ENCODE data around the gene TMEM14A.
"Not testable (repeated sequence)": the region's sequence is repeated elsewhere in the genome, so short reads cannot be mapped to it uniquely, and the experiment has no call there.

TMEM14A gene

DNA sequence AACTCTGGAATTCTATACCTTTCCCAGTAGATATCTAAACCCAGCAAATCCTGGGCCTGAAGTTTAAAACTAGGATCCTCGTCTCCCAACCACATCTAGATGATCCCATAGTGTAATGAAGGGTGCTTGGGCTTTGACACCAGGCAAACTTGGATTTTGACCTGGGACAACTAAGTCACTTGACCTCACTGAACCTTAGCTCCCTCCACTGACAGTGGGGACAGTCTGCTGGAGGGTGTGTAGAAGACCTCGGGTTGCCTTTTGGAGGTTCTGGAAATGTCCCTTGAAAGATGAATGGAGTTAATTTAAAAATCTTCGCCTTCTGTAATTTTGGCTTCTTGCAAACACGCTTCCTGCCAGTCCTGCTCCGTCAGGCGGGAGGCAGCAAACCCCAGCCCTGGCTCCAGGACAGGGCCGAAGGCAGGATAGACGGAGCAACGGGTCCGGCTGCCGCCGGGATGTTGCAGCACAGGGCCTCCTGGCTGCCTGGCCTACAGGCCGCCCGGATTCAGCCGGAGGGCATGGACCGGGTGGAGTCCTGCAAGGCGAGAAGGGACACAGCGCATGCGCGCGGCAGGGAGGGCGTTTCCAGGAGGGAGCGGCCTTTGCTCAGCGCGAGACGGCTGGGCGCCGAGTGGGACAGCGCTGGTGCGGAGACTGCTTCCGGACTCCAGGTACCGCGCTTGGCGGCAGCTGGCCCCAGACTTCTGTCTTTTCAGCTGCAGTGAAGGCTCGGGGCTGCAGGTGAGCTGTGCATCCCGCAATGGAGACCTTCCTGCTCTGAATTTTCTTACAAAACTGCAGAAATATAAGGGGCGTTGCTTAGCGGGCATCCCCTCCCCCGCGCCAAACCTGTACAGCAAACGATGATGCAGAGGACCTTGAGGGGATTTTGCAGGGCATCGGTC, at the start of gene TMEM14A:
TMEM14A (plus strand) TSS at position 612 of the 908 bp plus-strand sequence. CDS start 5,990 bp downstream, outside the sequence.
- peak; percentile 90 for DNase-seq

DNA sequence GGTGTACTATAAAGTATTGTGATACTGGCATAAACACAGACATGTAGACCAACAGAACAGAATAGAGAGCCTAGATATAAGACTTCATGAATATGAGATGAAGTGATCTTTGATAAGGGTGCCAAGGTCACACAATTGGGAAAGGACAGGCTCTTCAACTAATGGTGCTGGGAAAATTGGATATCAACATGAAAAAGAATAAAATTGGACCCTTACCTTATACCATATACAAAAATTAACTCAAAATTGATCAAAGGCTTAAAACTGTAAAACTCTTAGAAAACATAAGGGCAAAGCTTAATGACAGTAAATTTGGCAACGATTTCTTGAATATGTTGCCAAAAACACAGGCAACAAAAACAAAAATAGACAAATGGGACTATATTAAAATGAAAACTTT, 49.3 kb upstream of the TMEM14A start:
- DNase-seq = no peak

DNA sequence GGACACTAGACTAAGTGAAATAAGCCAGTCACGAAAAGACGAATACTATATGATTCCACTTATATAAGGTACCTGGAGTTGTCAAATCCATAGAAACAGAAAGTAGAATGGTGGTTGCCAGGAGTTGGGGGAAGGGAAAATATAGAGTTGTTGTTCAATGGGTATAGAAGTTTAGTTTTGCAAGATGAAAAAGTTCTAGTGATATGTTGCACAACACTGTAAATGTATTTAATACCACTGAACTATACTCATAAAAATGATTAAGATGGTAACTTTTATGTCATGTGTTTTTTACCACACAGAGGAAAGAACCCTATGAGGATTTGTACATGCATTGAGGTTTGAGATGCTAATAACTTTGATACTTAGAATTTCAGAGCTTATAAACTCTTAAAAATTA, 48.1 kb upstream of the TMEM14A start:
- DNase-seq = no peak

- no peak for DNase-seq
Observed at GRCh38 chr6:52632011-52632410, 38.9 kb upstream of the TMEM14A start.

GRCh38 chr6:52634211-52634610, 36.7 kb upstream of the TMEM14A start:
- DNase-seq = no peak

DNA sequence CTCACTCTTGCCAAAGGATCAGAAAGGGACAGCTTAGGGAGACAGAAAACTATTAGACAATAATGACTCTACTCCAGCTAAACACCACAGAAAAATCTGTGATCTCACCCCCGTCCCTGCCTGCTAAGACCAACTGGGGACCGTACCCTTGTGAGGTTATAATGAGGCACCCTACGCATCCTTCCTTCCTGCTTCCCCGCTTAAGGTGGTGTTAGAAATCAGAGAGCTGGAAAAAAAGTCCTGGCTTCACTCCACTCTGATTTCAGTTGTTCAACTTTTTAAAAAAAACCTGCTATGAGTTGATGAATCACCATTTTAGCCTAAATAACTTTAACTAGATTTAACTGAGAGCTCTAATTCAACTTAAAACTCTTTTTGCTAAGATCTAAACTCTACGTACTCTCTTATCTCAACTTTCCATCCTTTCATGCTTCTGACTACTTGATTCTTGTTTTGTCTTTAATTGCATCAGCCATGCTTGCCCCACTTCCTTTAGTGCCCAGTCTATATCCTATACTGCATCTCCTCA, 35.8 kb upstream of the TMEM14A start:
- no peak for DNase-seq

DNA sequence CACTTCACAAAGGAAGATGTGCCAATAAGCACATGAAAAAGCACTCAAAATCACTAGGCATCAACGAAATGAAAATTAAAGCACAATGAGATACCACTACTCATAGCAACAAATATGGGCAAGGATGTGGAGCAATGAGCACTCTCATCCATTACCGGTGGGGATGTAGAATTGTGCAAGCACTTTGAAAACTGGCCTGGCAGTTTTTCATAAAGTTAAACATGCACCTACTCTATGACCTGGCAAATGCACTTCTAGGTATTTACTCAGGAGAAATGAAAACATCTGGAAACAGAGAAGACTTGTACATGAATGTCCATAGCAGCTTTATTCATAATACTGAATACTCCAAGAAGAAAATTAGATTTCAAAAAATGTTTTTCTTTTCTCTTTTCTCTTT, 34.1 kb upstream of the TMEM14A start:
- DNase-seq = no peak

GRCh38 chr6:52639493-52639892, 31.4 kb upstream of the TMEM14A start:
- no peak for DNase-seq

DNA sequence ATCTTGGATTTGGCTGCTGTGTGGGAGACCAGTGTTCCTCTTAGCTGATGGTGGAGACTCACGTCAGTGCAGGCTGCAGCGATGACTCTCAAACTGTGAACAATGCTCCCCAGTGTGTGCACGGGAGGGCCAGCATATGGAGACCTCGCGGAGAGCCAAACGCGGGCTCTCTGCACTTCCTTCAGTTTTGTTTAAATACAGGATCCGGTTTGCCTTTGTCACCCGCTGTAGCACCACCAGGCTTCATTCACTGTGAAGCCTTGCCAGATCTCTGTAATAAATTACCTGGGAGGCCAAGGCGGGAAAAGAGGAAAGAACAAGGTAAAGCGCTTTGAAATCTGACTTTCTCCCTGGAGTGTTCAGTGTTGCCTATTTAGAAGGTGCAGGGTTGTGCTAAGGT, 30.7 kb upstream of the TMEM14A start:
- no peak for DNase-seq

DNA sequence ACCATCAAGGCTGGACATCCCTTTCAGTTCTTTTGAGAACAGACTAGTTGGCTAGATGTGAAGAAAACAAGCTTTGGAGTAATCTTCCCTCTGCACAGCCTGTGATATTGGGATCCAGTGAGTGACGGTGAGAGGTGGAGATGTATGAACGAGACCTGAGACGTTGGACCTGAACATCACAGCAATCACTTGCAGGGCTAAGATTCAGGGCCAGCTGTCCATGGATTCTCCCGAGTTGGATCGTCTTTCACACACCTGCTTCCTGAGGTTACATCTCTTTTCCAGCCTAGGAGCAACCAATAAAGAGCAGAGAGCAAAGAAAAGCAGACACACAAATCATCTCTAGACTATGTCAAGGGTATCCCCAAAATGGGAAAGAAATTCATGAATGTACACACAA, 30.0 kb upstream of the TMEM14A start:
- DNase-seq = no peak

- no peak for DNase-seq
Observed at GRCh38 chr6:52641388-52641787, 29.5 kb upstream of the TMEM14A start.

GRCh38 chr6:52641826-52642225, 29.1 kb upstream of the TMEM14A start:
- DNase-seq = no peak

DNA sequence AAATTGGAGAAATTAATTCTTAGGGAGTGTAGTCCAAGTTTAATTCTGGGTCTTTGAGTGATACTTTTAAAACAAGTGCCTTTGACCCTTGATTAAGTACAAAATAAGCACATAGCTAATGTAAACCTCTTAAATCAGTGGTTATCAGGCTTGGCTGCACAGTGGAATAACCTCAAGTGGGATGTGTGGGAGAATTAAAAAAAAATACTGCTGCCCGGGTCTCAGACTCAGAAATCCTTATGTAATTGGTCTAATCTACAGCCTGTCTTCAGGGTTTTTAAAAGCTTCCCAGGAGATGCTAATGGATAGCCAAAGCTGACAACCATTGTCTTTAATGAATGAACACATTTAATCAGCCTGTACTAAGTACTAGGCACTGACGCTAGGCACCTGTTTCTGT, 28.5 kb upstream of the TMEM14A start:
- DNase-seq = no peak

DNA sequence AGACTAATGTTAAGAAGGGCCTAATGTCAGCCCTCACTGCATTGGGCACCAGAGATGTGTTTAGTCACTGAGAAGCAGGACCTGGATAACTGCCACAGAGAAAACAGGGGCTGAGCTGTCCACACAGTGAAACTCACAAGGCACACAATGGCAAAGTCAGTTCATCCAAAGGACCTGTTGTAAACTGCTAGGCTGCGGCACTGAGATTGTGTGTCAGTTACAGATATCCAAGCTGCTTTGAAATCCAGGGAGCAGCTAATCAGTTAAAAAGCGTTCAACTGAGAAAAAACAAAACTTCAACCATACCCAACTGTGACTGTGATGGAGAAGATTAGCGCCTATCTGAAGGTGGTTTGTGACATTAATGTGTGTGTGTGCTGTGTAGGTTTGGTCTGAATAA, 27.8 kb upstream of the TMEM14A start:
- DNase-seq = no peak

DNA sequence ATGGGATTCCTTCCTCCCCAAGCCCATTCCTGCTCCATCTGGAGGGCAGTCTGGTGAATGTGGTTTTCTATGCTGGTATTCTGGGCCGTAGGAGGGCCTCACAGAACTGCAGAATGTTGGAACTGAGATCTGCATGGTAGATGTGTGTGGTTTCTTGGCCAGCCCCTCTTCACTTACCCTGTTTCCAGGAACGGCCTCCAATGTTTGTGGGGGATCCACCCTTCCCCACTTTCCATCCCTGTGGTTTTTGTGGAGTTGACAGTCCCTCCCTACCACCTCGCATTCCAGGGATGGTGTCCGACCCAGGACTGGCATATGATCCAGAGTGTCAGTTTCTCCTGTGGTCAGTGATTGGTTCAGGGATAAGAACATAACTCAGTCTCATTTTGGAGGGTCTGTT, 26.7 kb upstream of the TMEM14A start:
- DNase-seq = no peak

DNA sequence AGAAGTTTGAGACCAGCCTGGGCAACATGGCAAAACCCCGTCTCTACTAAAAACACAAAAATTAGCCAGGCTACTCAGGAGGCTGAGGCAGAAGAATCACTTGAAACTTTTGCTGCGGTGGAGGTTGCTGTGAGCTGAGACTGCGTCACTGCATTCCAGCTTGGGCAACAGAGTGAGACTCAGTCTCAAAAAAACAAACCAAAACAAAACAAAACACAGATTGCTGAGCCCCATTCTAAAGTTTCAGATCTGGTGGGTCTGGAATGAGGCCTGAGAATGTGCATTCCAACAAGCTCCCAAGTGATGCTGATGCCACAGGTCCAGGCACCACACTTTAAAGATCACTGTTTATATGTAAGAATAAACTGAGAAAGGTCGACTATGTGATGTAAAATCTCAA, 24.9 kb upstream of the TMEM14A start:
- DNase-seq = no peak

GRCh38 chr6:52647199-52647598, 23.7 kb upstream of the TMEM14A start:
- DNase-seq = no peak

DNA sequence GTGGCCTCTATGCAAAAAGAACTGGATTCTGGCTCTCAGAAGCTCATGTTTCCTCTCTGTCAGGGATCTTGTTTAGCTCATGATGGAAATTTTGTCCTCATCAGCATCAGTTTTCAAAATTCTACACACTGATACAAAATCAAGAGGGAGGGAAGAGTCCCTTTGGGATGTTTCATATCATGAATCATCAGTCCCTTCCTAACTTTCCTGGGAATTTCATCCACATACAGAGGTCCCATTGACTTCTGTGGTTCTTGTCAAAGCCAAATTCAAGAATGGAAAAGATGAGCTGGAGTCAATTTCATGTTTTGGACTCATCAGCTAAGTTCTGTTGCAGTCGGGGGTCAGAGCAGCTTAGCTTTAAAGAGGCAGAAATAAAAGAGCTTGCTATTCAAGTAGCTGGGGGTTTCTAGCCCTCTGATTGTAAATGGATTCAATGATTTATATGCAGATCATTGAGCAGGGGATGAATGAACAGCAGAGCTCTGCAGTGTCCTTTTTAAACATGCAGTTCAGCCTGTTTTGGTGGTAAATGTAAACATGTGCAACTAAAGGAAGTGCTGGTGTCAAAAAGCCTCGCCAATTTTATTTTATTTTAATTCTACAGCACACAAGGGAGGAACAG, 21.3 kb upstream of the TMEM14A start:
- no peak for DNase-seq

GRCh38 chr6:52650941-52651340, 20.0 kb upstream of the TMEM14A start:
- DNase-seq = no peak

- DNase-seq = no peak
Observed at GRCh38 chr6:52653151-52653550, 17.8 kb upstream of the TMEM14A start.

DNA sequence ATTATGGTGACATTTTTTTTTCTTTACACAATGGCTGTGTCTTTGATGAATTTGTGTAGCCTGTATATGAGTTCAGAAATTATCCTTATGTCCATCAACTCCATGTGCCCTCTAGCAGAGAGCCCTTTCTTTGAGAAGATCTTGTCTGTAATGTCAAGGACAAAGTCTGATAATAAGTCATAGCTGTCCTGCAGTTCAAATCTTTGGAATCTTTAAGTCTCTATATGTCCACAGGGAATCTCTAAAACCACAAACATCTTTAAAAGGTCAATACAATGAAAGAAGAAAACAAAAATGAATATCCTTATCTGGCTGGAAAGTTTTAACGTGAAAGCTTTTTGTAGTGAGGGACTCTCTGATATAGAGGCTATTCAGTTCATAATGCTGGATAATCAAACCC, 16.9 kb upstream of the TMEM14A start:
- no peak for DNase-seq

DNA sequence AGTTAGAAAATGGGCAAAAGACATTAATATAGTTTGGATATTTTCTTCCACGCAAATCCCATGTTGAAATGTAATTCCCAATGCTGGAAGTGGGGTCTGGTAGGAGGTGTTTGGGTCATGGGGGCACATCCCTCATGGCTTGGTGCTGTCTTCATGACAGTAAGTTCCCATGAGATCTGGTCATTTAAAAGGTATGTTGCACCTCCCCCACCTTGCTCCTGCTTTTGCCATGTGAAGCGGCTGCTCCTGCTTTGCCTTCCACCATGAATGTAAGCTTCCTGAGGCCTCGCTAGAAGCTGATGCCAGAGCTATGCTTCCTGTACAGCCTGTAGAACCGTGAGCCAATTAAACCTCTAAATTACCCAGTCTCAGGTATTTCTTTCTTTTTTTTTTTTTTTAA, 16.3 kb upstream of the TMEM14A start:
- no peak for DNase-seq

- DNase-seq = not testable (repeated sequence)
Observed at GRCh38 chr6:52655941-52656340, 15.0 kb upstream of the TMEM14A start.

DNA sequence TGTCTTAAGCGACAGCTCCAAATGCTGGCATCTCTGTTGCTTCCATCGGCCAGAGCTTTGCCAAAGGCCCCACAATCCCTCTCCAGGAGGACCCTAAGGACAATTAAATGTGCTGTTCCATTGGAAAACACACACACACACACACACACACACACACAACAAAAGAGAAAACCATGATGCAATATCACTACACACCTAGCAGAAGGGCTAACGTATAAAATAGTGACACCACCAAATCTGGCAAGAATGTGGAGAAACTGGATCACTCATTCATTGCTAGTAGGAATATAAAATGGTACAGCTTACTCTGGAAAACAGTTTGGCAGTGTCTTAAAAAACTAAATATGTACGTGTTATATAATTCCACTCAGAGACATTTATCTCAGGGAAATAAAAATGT, 13.0 kb upstream of the TMEM14A start:
- no peak for DNase-seq

Data from activated CD8-positive, alpha-beta memory T cell treated with anti-CD3 and anti-CD28 coated beads, Interleukin-2, amount 50 U/mL, for 4 hours (primary cell).